Testis (tissue), 2 donors: ENCODE results near the gene KIR2DL1.
"Not testable (repeated sequence)": the region's sequence is repeated elsewhere in the genome, so short reads cannot be mapped to it uniquely, and the experiment has no call there.

Source experiments
- CTCF ChIP-seq, 3 experiments: fragments of 450-650 bp in 2 of 3; fragments of 200-600 bp in 1 of 3; sonication (generic) in 1 of 3; IDR thresholded peaks; one replicate each; pipeline ENCODE4 v1.5.1; 2016 to 2019; ENCODE audit warnings: antibody characterized with exemption in 3 of 3, mild to moderate bottlenecking in 2 of 3, moderate library complexity in 1 of 3
- POLR2A ChIP-seq: fragments of 450-650 bp; IDR thresholded peaks from one replicate; pipeline ENCODE4 v1.6.1; 2017; ENCODE audit warnings: antibody characterized with exemption, mild to moderate bottlenecking, moderate library complexity

- TF ChIP-seq CTCF (IDR thresholded peaks at IDR 0.05); POLR2A: not testable (repeated sequence)
These were observed 3.1 kb upstream of the KIR2DL1 start for GRCh38 chr19:54766464-54766863.
